HG03457 (cell line): ENCODE results near the gene FGGY.
"Not testable (repeated sequence)": the region's sequence is repeated elsewhere in the genome, so short reads cannot be mapped to it uniquely, and the experiment has no call there.

Experiments used
- ATAC-seq: cut with Tn5 transposase; IDR thresholded peaks from one replicate; pipeline ENCODE4 v1.9.1; 2021; ENCODE audit warnings: moderate number of reproducible peaks; ENCODE audit not compliant: unreplicated experiment

Gene FGGY

GRCh38 chr1:59346429-59346828 lies 49.5 kb downstream of the FGGY start:
- no peak for ATAC-seq

- no peak for ATAC-seq
Observed at GRCh38 chr1:59349101-59349500, 52.2 kb downstream of the FGGY start.

GRCh38 chr1:59350521-59350920 lies 53.6 kb downstream of the FGGY start:
- no peak for ATAC-seq

GRCh38 chr1:59352065-59352464 lies 55.2 kb downstream of the FGGY start:
- ATAC-seq: no peak

GRCh38 chr1:59353453-59353852 lies 56.6 kb downstream of the FGGY start:
- ATAC-seq: no peak

- ATAC-seq: not testable (repeated sequence)
Observed at GRCh38 chr1:59354239-59354638, 57.3 kb downstream of the FGGY start.

GRCh38 chr1:59354709-59355337 lies 57.9 kb downstream of the FGGY start:
- ATAC-seq: peak; percentile 54

GRCh38 chr1:59355361-59355760 lies 58.5 kb downstream of the FGGY start:
- ATAC-seq: peak; percentile 73

- no peak for ATAC-seq
Observed at GRCh38 chr1:59356627-59357026, 59.7 kb downstream of the FGGY start.

GRCh38 chr1:59357645-59358320 lies 60.9 kb downstream of the FGGY start:
- no peak for ATAC-seq

GRCh38 chr1:59359325-59359724 lies 62.4 kb downstream of the FGGY start:
- ATAC-seq: no peak

- no peak for ATAC-seq
Observed at GRCh38 chr1:59360170-59360569, 63.3 kb downstream of the FGGY start.

- no peak for ATAC-seq
Observed at GRCh38 chr1:59360729-59361128, 63.8 kb downstream of the FGGY start.

- no peak for ATAC-seq
Observed at GRCh38 chr1:59361766-59362165, 64.9 kb downstream of the FGGY start.

GRCh38 chr1:59364037-59364436 lies 67.1 kb downstream of the FGGY start:
- no peak for ATAC-seq

- ATAC-seq: no peak
Observed at GRCh38 chr1:59366346-59366745, 69.5 kb downstream of the FGGY start.

GRCh38 chr1:59367301-59368007 lies 70.6 kb downstream of the FGGY start:
- no peak for ATAC-seq

- no peak for ATAC-seq
Observed at GRCh38 chr1:59368008-59368670, 71.2 kb downstream of the FGGY start.

GRCh38 chr1:59375321-59376220 lies 78.7 kb downstream of the FGGY start:
- ATAC-seq: no peak

GRCh38 chr1:59377350-59377904 lies 80.5 kb downstream of the FGGY start:
- no peak for ATAC-seq
